Osteocyte (in vitro differentiated cells): ENCODE data around the gene FNBP1L. TPM values are rescaled to one million over a fixed set of nuclear protein-coding genes. Genes with fewer than 3 reads are reported as not detected.

ENCODE experiments used
- DNase-seq: peaks from one replicate; pipeline ENCODE4 v3.0.0; 2021; ENCODE audit warnings: mixed read lengths; ENCODE audit not compliant: unreplicated experiment; ENCODE audit errors: extremely low spot score
- H3K27ac Mint-ChIP-seq: one replicate; pipeline ENCODE4 v1.8.0; 2021; ENCODE audit warnings: mild to moderate bottlenecking, mixed read lengths; ENCODE audit not compliant: unreplicated experiment
- H3K27me3 Mint-ChIP-seq: one replicate; pipeline ENCODE4 v1.8.0; 2021; ENCODE audit warnings: mixed read lengths; ENCODE audit not compliant: unreplicated experiment
- H3K36me3 Mint-ChIP-seq: one replicate; pipeline ENCODE4 v1.8.0; 2021; ENCODE audit warnings: mixed read lengths; ENCODE audit not compliant: unreplicated experiment
- H3K4me1 Mint-ChIP-seq: one replicate; pipeline ENCODE4 v1.8.0; 2021; ENCODE audit warnings: mixed read lengths; ENCODE audit not compliant: unreplicated experiment
- H3K4me3 Mint-ChIP-seq: one replicate; pipeline ENCODE4 v1.8.0; 2021; ENCODE audit warnings: mild to moderate bottlenecking, moderate library complexity, mixed read lengths; ENCODE audit not compliant: unreplicated experiment
- H3K9me3 Mint-ChIP-seq: one replicate; pipeline ENCODE4 v1.8.0; 2021; ENCODE audit warnings: mixed read lengths; ENCODE audit not compliant: unreplicated experiment
- total RNA-seq: library from RNA; stranded (reverse); gene quantifications from 2 replicates; pipeline ENCODE4 v1.2.1, GENCODE V29; 2021
- TF ChIP-seq, protein P1 (sequence below): fragments of 200-600 bp; sonication (generic); IDR thresholded peaks from 2 replicates; pipeline ENCODE4 v1.5.0; 2021; ENCODE audit warnings: antibody characterized with exemption, mild to moderate bottlenecking, moderate library complexity

Gene FNBP1L
- total RNA-seq, 1 donor from 2014 or later: 63.3 TPM

DNA sequence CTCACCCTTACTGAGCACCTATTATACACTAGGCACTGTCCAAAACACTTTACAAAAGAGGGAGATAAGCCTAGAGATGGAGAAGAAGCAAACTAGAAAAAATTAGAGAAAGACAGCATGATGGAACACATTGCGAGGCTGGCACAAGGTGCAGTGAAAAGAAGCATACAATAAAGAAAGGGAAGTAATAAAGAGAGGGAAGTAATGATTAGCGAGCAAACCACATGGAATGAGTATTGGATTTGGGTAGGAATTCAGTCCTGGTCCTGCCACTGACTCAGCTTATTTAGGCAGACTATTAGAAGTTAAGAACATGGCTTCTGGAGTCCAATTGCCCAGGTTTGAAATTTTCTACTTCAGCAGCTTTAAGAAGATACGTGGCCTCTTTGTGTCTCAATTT is 32.6 kb upstream of the FNBP1L start:
- Mint-ChIP-seq H3K9me3 (peaks cover 8% of the 10 kb centered on the region), H3K36me3 (no peaks in the 10 kb centered on the region), H3K4me3 (no peak overlapping the region), H3K4me1 (peaks cover 5% of the 10 kb centered on the region), H3K27me3 (peaks cover 5% of the 10 kb centered on the region), H3K27ac (no peak overlapping the region)
- DNase-seq: no peak
- TF ChIP-seq, protein P1, sequence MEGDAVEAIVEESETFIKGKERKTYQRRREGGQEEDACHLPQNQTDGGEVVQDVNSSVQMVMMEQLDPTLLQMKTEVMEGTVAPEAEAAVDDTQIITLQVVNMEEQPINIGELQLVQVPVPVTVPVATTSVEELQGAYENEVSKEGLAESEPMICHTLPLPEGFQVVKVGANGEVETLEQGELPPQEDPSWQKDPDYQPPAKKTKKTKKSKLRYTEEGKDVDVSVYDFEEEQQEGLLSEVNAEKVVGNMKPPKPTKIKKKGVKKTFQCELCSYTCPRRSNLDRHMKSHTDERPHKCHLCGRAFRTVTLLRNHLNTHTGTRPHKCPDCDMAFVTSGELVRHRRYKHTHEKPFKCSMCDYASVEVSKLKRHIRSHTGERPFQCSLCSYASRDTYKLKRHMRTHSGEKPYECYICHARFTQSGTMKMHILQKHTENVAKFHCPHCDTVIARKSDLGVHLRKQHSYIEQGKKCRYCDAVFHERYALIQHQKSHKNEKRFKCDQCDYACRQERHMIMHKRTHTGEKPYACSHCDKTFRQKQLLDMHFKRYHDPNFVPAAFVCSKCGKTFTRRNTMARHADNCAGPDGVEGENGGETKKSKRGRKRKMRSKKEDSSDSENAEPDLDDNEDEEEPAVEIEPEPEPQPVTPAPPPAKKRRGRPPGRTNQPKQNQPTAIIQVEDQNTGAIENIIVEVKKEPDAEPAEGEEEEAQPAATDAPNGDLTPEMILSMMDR: no peak

DNA sequence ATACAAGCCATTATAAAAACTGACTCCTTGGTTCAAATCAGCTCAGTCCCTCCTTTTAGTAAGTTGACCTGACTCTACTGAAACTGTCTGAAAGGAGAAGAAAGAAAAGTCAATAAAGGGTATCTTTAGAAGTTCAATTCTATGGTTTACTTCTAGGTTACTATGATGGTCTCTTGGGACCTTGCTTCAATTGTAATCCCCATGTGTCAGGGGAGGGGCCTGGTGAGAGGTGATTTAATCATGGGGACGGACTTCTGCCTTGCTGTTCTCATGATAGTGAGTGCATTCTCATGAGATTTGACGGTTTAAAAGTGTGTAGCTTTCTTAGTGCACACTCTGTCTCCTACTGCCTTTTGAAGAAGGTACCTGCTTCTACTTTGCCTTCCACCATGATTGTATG is 31.7 kb upstream of the FNBP1L start:
- TF ChIP-seq, protein P1: no peak
- Mint-ChIP-seq H3K9me3 (peaks cover 8% of the 10 kb centered on the region), H3K27ac (no peak overlapping the region), H3K27me3 (peaks cover 5% of the 10 kb centered on the region), H3K4me1 (peaks cover 5% of the 10 kb centered on the region), H3K36me3 (no peaks in the 10 kb centered on the region), H3K4me3 (no peak overlapping the region)
- DNase-seq: no peak

DNA sequence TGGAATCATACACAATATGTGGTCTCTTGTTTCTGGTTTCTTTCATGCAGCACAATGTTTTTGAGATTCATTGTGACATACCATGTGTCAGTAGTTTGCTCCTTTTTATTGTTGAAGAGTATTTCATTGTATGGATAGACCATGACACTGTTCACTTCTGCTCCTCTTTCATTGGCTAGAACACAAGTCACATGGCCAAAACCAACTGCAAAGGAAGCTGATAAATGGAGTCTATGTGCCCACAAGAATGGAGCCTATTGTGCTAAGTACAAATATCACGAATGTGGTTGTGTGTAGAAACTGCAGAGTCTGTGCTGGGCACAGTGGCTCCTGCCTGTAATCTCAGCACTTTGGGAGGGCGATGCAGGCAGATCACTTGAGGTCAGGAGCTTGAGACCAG is 28.6 kb upstream of the FNBP1L start:
- H3K9me3 Mint-ChIP-seq: peaks cover 8% of the 10 kb centered on the region
- H3K27ac Mint-ChIP-seq: no peak overlapping the region
- no peaks in the 10 kb centered on the region for H3K36me3 Mint-ChIP-seq
- DNase-seq: no peak
- no peak overlapping the region for H3K4me3 Mint-ChIP-seq
- H3K4me1 Mint-ChIP-seq: peaks cover 5% of the 10 kb centered on the region
- H3K27me3 Mint-ChIP-seq: peaks cover 6% of the 10 kb centered on the region
- TF ChIP-seq, protein P1: no peak

DNA sequence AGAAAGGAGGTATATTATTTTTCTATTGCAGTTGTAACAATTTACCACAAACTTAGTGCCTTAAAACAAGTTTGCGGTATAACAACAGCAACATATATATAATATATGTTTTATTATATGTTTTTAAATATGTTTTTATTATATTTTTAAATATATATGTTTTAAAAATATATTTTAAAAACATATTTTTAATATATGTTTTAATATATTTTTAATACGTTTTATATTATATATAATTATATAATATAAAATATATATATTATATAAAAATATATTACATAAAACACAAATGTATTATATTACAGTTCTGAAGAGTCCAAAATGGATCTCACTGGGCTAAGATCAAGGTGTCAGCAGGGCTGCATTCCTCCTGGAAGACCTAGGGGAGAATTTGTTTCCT is 27.5 kb upstream of the FNBP1L start:
- H3K4me1 Mint-ChIP-seq: no peaks in the 10 kb centered on the region
- H3K9me3 Mint-ChIP-seq: peaks cover 8% of the 10 kb centered on the region
- no peak overlapping the region for H3K27ac Mint-ChIP-seq
- H3K36me3 Mint-ChIP-seq: no peaks in the 10 kb centered on the region
- TF ChIP-seq, protein P1: no peak
- H3K4me3 Mint-ChIP-seq: no peak overlapping the region
- DNase-seq: no peak
- peaks cover 6% of the 10 kb centered on the region for H3K27me3 Mint-ChIP-seq

DNA sequence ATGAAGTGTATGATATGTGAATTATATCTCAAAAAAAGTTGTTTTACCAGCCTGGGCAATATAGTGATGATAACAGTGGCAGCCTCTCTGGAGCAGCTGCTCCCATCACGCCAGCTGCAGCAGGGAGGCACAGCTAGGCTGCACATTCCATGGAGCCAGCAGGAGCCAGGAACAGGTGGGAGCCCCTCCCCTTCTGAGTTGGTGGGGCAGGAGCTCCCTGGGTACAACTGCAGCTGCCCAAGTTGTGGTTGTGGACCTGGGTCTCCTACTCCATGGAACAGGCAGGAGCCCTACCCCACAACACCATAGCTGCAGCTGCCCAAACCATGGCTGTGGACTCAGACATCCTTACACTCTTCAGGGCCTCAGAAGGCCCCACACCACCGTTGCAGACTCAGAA is 21.7 kb upstream of the FNBP1L start:
- Mint-ChIP-seq H3K9me3 (no peaks in the 10 kb centered on the region), H3K4me3 (no peak overlapping the region), H3K27ac (no peak overlapping the region), H3K4me1 (no peaks in the 10 kb centered on the region), H3K36me3 (no peaks in the 10 kb centered on the region), H3K27me3 (peaks cover 7% of the 10 kb centered on the region)
- DNase-seq: no peak
- TF ChIP-seq, protein P1: no peak
